IMR-90 (cell line): ENCODE data around the gene RALGPS2. TPM values are rescaled to one million over a fixed set of nuclear protein-coding genes. Genes with fewer than 3 reads are reported as not detected.

Experiments used
- ATAC-seq: fragments of 200-7000 bp; cut with Tn5 transposase; 2 replicates; pipeline ENCODE4 v1.9.1; 2020; ENCODE audit warnings: low read depth, mild to moderate bottlenecking, moderate library complexity
- BruUV-seq: library from RNA; stranded (reverse); fragments of 400-500 nt; replicated peaks from 2 replicates; lab custom pipeline; 2021; lab: Mats Ljungman, UMichigan
- CTCF ChIA-PET: fragments of 300-600 bp; formaldehyde crosslinking; extraction: SDS; loops from one replicate; lab custom pipeline; 2021; ENCODE audit warnings: antibody characterized with exemption; lab: Yijun Ruan, JAX
- POLR2A ChIA-PET: fragments of 300-600 bp; sonication (Branson Sonifier 250); formaldehyde crosslinking; loops from one replicate; lab custom pipeline; 2022; ENCODE audit warnings: antibody characterized with exemption; ENCODE audit not compliant: unreplicated experiment; lab: Charles Lee
- DNase-seq: peaks from one replicate; pipeline ENCODE4 v3.0.0; 2013
- H2AFZ ChIP-seq: replicated peaks from 2 replicates; pipeline ENCODE3; 2013; ENCODE audit warnings: low read length, mild to moderate bottlenecking; ENCODE audit not compliant: poor library complexity
- H2AK5ac ChIP-seq: 2 replicates; pipeline ENCODE4 v1.6.1; 2013; ENCODE audit warnings: low read depth, low read length, inconsistent platforms
- H2AK9ac ChIP-seq: replicated peaks from 2 replicates; pipeline ENCODE3; 2013; ENCODE audit warnings: mild to moderate bottlenecking, low read depth, low read length, moderate library complexity; ENCODE audit not compliant: poor library complexity
- H2BK120ac ChIP-seq: 2 replicates; pipeline ENCODE4 v1.6.1; 2013; ENCODE audit warnings: low read depth, low read length, inconsistent platforms
- H2BK15ac ChIP-seq: 3 replicates; pipeline ENCODE4 v1.6.1; 2013; ENCODE audit warnings: low read depth, low read length, inconsistent platforms
- H2BK20ac ChIP-seq: 2 replicates; pipeline ENCODE4 v1.6.1; 2013; ENCODE audit warnings: low read depth, mild to moderate bottlenecking, inconsistent platforms, low read length, moderate library complexity
- H2BK5ac ChIP-seq: 2 replicates; pipeline ENCODE4 v1.6.1; 2013; ENCODE audit warnings: mild to moderate bottlenecking, low read depth, low read length, inconsistent platforms; ENCODE audit not compliant: poor library complexity, severe bottlenecking
- H3K14ac ChIP-seq: replicated peaks from 2 replicates; pipeline ENCODE4 v1.6.1; 2013; ENCODE audit warnings: low read depth, low read length, inconsistent platforms
- H3K18ac ChIP-seq: 2 replicates; pipeline ENCODE4 v1.6.1; 2013; ENCODE audit warnings: low read depth, low read length, control low read depth
- H3K23ac ChIP-seq: 2 replicates; pipeline ENCODE4 v1.6.1; 2013; ENCODE audit warnings: low read depth, low read length, inconsistent platforms
- H3K27ac ChIP-seq: 2 replicates; pipeline ENCODE4 v1.5.1; 2013; ENCODE audit warnings: mild to moderate bottlenecking, control low read depth, low read length; ENCODE audit not compliant: insufficient read depth
- H3K27me3 ChIP-seq: 2 replicates; pipeline ENCODE4 v1.6.1; 2013; ENCODE audit warnings: low read length; ENCODE audit not compliant: control insufficient read depth, insufficient read depth
- H3K36me3 ChIP-seq: 2 replicates; pipeline ENCODE4 v1.6.1; 2013; ENCODE audit warnings: low read length, mixed read lengths; ENCODE audit not compliant: control insufficient read depth, insufficient read depth
- H3K4ac ChIP-seq: 2 replicates; pipeline ENCODE4 v1.6.1; 2013; ENCODE audit warnings: low read depth, low read length, inconsistent platforms
- H3K4me1 ChIP-seq: 2 replicates; pipeline ENCODE4 v1.6.1; 2013; ENCODE audit warnings: low read length, mixed read lengths; ENCODE audit not compliant: control insufficient read depth, insufficient read depth
- H3K4me2 ChIP-seq: 2 replicates; pipeline ENCODE4 v1.6.1; 2013; ENCODE audit warnings: low read depth, mild to moderate bottlenecking, control low read depth, low read length, moderate library complexity
- H3K4me3 ChIP-seq: 2 replicates; pipeline ENCODE4 v1.5.1; 2013; ENCODE audit warnings: low read depth, mild to moderate bottlenecking, control low read depth, low read length, moderate library complexity; ENCODE audit not compliant: insufficient read depth
- H3K56ac ChIP-seq: 2 replicates; pipeline ENCODE4 v1.6.1; 2013; ENCODE audit warnings: low read length, inconsistent platforms; ENCODE audit not compliant: insufficient read depth; ENCODE audit errors: extremely low read depth
- H3K79me1 ChIP-seq, 2 experiments: 2 replicates each; pipeline ENCODE4 v1.6.1; 2013; ENCODE audit warnings: low read length in 2 of 2, inconsistent platforms in 1 of 2, low read depth in 1 of 2
- H3K9ac ChIP-seq: 2 replicates; pipeline ENCODE4 v1.6.1; 2013; ENCODE audit warnings: low read depth, low read length, control low read depth
- H3K9me1 ChIP-seq: 2 replicates; pipeline ENCODE4 v1.6.1; 2013; ENCODE audit warnings: low read length, inconsistent platforms; ENCODE audit not compliant: insufficient read depth
- H3K9me3 ChIP-seq: 2 replicates; pipeline ENCODE4 v1.6.1; 2013; ENCODE audit warnings: low read length; ENCODE audit not compliant: control insufficient read depth, insufficient read depth
- H4K20me1 ChIP-seq: 2 replicates; pipeline ENCODE4 v1.6.1; 2013; ENCODE audit warnings: low read length, inconsistent platforms; ENCODE audit not compliant: insufficient read depth
- H4K5ac ChIP-seq: 2 replicates; pipeline ENCODE4 v1.6.1; 2013; ENCODE audit warnings: mild to moderate bottlenecking, low read depth, low read length, control low read depth
- H4K8ac ChIP-seq, 2 experiments: 2 replicates each; pipeline ENCODE4 v1.6.1; 2013; ENCODE audit warnings: low read depth in 2 of 2, low read length in 2 of 2, control low read depth in 1 of 2, inconsistent platforms in 1 of 2
- H4K91ac ChIP-seq: 2 replicates; pipeline ENCODE4 v1.6.1; 2013; ENCODE audit warnings: low read depth, low read length, inconsistent platforms; ENCODE audit not compliant: insufficient read depth
- BHLHE40 ChIP-seq: fragments of 150-350 bp; IDR thresholded peaks from 2 replicates; pipeline ENCODE4 v1.6.1; 2016; ENCODE audit warnings: mild to moderate bottlenecking, low read depth, low read length
- CEBPB ChIP-seq: IDR thresholded peaks from 2 replicates; pipeline ENCODE4 v1.6.1; 2012; ENCODE audit warnings: low read depth, low read length, improper control_type of control experiment
- CHD1 ChIP-seq: IDR thresholded peaks from 2 replicates; pipeline ENCODE4 v1.6.1; 2012; ENCODE audit warnings: low read depth, low read length, improper control_type of control experiment
- CTCF ChIP-seq: conservative IDR thresholded peaks from 2 replicates; pipeline ENCODE4 v1.5.1; 2012; ENCODE audit warnings: mild to moderate bottlenecking, low read depth, low read length, improper control_type of control experiment
- FOS ChIP-seq: fragments of 150-350 bp; IDR thresholded peaks from 2 replicates; pipeline ENCODE4 v1.6.1; 2016; ENCODE audit warnings: low read depth, low read length
- MAFK ChIP-seq: IDR thresholded peaks from 2 replicates; pipeline ENCODE4 v1.6.1; 2012; ENCODE audit warnings: low read depth, low read length, improper control_type of control experiment
- MAZ ChIP-seq: IDR thresholded peaks from 2 replicates; pipeline ENCODE4 v1.6.1; 2012; ENCODE audit warnings: low read depth, mild to moderate bottlenecking, low read length, improper control_type of control experiment, moderate library complexity, borderline replicate concordance
- MXI1 ChIP-seq: IDR thresholded peaks from 2 replicates; pipeline ENCODE4 v1.6.1; 2012; ENCODE audit warnings: low read depth, mild to moderate bottlenecking, low read length, moderate library complexity, borderline replicate concordance
- NFE2L2 ChIP-seq: fragments of 150-350 bp; IDR thresholded peaks from 2 replicates; pipeline ENCODE4 v1.6.1; 2016; ENCODE audit warnings: low read depth, mild to moderate bottlenecking, low read length
- POLR2A ChIP-seq: IDR thresholded peaks from 2 replicates; pipeline ENCODE4 v1.6.1; 2012; ENCODE audit warnings: mild to moderate bottlenecking, low read depth, low read length
- RAD21 ChIP-seq: IDR thresholded peaks from 2 replicates; pipeline ENCODE4 v1.6.1; 2012; ENCODE audit warnings: low read length, improper control_type of control experiment
- RCOR1 ChIP-seq: IDR thresholded peaks from 2 replicates; pipeline ENCODE4 v1.6.1; 2012; ENCODE audit warnings: mild to moderate bottlenecking, low read length, improper control_type of control experiment; ENCODE audit not compliant: insufficient replicate concordance
- RFX5 ChIP-seq: IDR thresholded peaks from 2 replicates; pipeline ENCODE4 v1.8.0; 2012; ENCODE audit warnings: low read depth, mild to moderate bottlenecking, low read length, moderate library complexity
- SMC3 ChIP-seq: fragments of 150-350 bp; IDR thresholded peaks from 2 replicates; pipeline ENCODE4 v1.6.1; 2016; ENCODE audit warnings: low read depth, mild to moderate bottlenecking, antibody characterized with exemption, low read length, moderate library complexity
- dilution Hi-C: fragments of 300-500 bp; cut with HindIII; formaldehyde crosslinking; loops from one replicate; pipeline ENCODE4 v1.14.3; 2018; ENCODE audit warnings: low sequenced_read_pairs; ENCODE audit not compliant: unreplicated experiment
- in situ Hi-C: fragments of 300-500 bp; cut with MboI; formaldehyde crosslinking; loops from 3 replicates; pipeline ENCODE4 v1.14.3; 2019; ENCODE audit warnings: low sequenced_read_pairs, inconsistent platforms, mixed read lengths
- intact Hi-C: fragments of 100-400 bp; cut with micrococcal nuclease; formaldehyde crosslinking; loops from 2 replicates; pipeline ENCODE4 v1.10.0; 2022
- polyA plus RNA-seq, 3 experiments: library from polyadenylated mRNA; depleted of rRNA; stranded (reverse); fragments of >200 nt; gene quantifications; 2 replicates each; pipeline ENCODE4 v1.2.3, GENCODE V29; 2012; ENCODE audit warnings: low replicate concordance in 1 of 3
- total RNA-seq: library from RNA; depleted of rRNA; stranded (reverse); fragments of >200 nt; gene quantifications from 2 replicates; pipeline ENCODE4 v1.2.3, GENCODE V29; 2012
- TF ChIP-seq, protein P1 (sequence below): fragments of 150-350 bp; IDR thresholded peaks from 2 replicates; pipeline ENCODE4 v1.6.1; 2017; ENCODE audit warnings: mild to moderate bottlenecking, antibody characterized with exemption, low read length, low read depth
- TF ChIP-seq, protein P2 (sequence below): fragments of 150-350 bp; IDR thresholded peaks from 2 replicates; pipeline ENCODE4 v1.6.1; 2016; ENCODE audit warnings: low read depth, mild to moderate bottlenecking, low read length, moderate library complexity, borderline replicate concordance

The RALGPS2 gene
- total and polyA plus RNA-seq, 2 of the 4 experiments (the other 2 are of a cell fraction): 13.8 to 148 TPM

GRCh38 chr1:178875936-178876335 lies 150.9 kb downstream of the RALGPS2 start:
- Histone ChIP-seq H3K9me3 (no peaks in the 10 kb centered on the region), H3K79me1 (peaks cover 0 to 2% of the 10 kb centered on the region in 2 experiments; a peak in 2 of 4 replicates), H2BK20ac (no peak overlapping the region), H3K27ac (no peak overlapping the region), H3K56ac (no peak overlapping the region), H2BK15ac (no peak overlapping the region), H3K4ac (no peak overlapping the region), H3K27me3 (no peaks in the 10 kb centered on the region), H2AFZ (no peak overlapping the region), H2BK5ac (no peak overlapping the region), H4K91ac (no peak overlapping the region), H3K9me1 (no peaks in the 10 kb centered on the region; the same call in 1 of the 2 replicates), H3K9ac (no peak overlapping the region), H4K20me1 (no peaks in the 10 kb centered on the region), H2AK9ac (no peak overlapping the region), H2AK5ac (no peak overlapping the region), H3K18ac (no peak overlapping the region), H3K36me3 (peaks cover 4% of the 10 kb centered on the region; the same call in 1 of the 2 replicates), H3K4me2 (no peak overlapping the region), H2BK120ac (no peak overlapping the region), H4K8ac (no peak overlapping the region), H3K4me3 (no peak overlapping the region), H4K5ac (no peak overlapping the region), H3K23ac (no peak overlapping the region), H3K4me1 (no peaks in the 10 kb centered on the region; the same call in 1 of the 2 replicates), H3K14ac (no peak overlapping the region)
- ChIA-PET POLR2A (no interaction called here), CTCF (interaction anchor here (0.6 kb wide), 1 partner anchor 18 kb away, joined by 5 read pairs; no protein-coding TSS in a partner anchor)
- no peak for TF ChIP-seq POLR2A
- TF ChIP-seq MAZ: no peak
- TF ChIP-seq FOS: no peak
- no peak for TF ChIP-seq RFX5
- TF ChIP-seq, protein P1, sequence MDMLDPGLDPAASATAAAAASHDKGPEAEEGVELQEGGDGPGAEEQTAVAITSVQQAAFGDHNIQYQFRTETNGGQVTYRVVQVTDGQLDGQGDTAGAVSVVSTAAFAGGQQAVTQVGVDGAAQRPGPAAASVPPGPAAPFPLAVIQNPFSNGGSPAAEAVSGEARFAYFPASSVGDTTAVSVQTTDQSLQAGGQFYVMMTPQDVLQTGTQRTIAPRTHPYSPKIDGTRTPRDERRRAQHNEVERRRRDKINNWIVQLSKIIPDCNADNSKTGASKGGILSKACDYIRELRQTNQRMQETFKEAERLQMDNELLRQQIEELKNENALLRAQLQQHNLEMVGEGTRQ: no peak
- TF ChIP-seq MXI1: no peak
- TF ChIP-seq MAFK: no peak
- TF ChIP-seq NFE2L2: no peak
- TF ChIP-seq SMC3: no peak
- TF ChIP-seq RAD21: no peak
- no peak for TF ChIP-seq RCOR1
- no peak for TF ChIP-seq CTCF
- no peak for TF ChIP-seq BHLHE40
- TF ChIP-seq, protein P2, sequence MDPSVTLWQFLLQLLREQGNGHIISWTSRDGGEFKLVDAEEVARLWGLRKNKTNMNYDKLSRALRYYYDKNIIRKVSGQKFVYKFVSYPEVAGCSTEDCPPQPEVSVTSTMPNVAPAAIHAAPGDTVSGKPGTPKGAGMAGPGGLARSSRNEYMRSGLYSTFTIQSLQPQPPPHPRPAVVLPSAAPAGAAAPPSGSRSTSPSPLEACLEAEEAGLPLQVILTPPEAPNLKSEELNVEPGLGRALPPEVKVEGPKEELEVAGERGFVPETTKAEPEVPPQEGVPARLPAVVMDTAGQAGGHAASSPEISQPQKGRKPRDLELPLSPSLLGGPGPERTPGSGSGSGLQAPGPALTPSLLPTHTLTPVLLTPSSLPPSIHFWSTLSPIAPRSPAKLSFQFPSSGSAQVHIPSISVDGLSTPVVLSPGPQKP: no peak
- no peak for TF ChIP-seq CEBPB
- TF ChIP-seq CHD1: no peak
- ATAC-seq: no peak
- dilution Hi-C loops (no loop called here), intact Hi-C loops (no loop called here), in situ Hi-C loops (no loop called here)
- BruUV-seq: no TSS peak
- no peak for DNase-seq
